Sigmoid colon (tissue), 4 donors: ENCODE measurements around the gene BRAF.
"Not testable (repeated sequence)": the region's sequence is repeated elsewhere in the genome, so short reads cannot be mapped to it uniquely, and the experiment has no call there.

Experiments
- EP300 ChIP-seq, 4 donors: sonication (generic); formaldehyde crosslinking; IDR thresholded peaks; one replicate each; pipeline ENCODE4 v1.6.1; 2017; ENCODE audit warnings: antibody characterized with exemption in 4 of 4
- POLR2A ChIP-seq, 2 donors: fragments of 450-650 bp; IDR thresholded peaks; one replicate each; pipeline ENCODE4 v1.6.1; 2016; ENCODE audit warnings: antibody characterized with exemption in 2 of 2, mild to moderate bottlenecking in 2 of 2, moderate library complexity in 2 of 2
- TF ChIP-seq, protein P1 (sequence below), 4 experiments: fragments of 450-650 bp in 3 of 4; fragments of 200-600 bp in 1 of 4; IDR thresholded peaks; one replicate each; pipeline ENCODE4 v1.5.1; 2016 to 2019; ENCODE audit warnings: antibody characterized with exemption in 4 of 4, mild to moderate bottlenecking in 3 of 4, moderate library complexity in 2 of 4

DNA sequence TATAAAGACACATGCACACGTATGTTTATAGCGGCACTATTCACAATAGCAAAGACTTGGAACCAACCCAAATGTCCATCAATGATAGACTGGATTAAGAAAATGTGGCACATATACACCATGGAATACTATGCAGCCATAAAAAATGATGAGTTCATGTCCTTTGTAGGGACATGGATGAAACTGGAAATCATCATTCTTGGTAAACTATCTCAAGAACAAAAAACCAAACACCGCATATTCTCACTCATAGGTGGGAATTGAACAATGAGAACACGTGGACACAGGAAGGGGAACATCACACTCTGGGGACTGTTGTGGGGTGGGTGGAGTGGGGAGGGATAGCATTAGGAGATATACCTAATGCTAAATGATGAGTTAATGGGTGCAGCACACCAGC is 181.5 kb downstream of the BRAF start:
- TF ChIP-seq, protein P1, sequence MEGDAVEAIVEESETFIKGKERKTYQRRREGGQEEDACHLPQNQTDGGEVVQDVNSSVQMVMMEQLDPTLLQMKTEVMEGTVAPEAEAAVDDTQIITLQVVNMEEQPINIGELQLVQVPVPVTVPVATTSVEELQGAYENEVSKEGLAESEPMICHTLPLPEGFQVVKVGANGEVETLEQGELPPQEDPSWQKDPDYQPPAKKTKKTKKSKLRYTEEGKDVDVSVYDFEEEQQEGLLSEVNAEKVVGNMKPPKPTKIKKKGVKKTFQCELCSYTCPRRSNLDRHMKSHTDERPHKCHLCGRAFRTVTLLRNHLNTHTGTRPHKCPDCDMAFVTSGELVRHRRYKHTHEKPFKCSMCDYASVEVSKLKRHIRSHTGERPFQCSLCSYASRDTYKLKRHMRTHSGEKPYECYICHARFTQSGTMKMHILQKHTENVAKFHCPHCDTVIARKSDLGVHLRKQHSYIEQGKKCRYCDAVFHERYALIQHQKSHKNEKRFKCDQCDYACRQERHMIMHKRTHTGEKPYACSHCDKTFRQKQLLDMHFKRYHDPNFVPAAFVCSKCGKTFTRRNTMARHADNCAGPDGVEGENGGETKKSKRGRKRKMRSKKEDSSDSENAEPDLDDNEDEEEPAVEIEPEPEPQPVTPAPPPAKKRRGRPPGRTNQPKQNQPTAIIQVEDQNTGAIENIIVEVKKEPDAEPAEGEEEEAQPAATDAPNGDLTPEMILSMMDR (IDR thresholded peaks at IDR 0.05) = not testable (repeated sequence)
- not testable (repeated sequence) for TF ChIP-seq POLR2A, EP300 (IDR thresholded peaks at IDR 0.05)
